Esophagus squamous epithelium (tissue), 4 donors: Measurements from ENCODE around the gene DUSP12.

ENCODE experiments used
- POLR2A ChIP-seq, 4 donors: fragments of 450-650 bp; IDR thresholded peaks; one replicate each; pipeline ENCODE4 v1.6.1; 2017; ENCODE audit warnings: antibody characterized with exemption in 4 of 4, mild to moderate bottlenecking in 4 of 4, moderate library complexity in 3 of 4
- TF ChIP-seq, protein P1 (sequence below), 6 experiments: fragments of 450-650 bp in 4 of 6; fragments of 200-600 bp in 2 of 6; sonication (generic) in 2 of 6; IDR thresholded peaks; one replicate each; pipeline ENCODE4 v1.5.1; 2016 to 2019; ENCODE audit warnings: antibody characterized with exemption in 6 of 6, mild to moderate bottlenecking in 4 of 6, moderate library complexity in 4 of 6

- TF ChIP-seq, protein P1, sequence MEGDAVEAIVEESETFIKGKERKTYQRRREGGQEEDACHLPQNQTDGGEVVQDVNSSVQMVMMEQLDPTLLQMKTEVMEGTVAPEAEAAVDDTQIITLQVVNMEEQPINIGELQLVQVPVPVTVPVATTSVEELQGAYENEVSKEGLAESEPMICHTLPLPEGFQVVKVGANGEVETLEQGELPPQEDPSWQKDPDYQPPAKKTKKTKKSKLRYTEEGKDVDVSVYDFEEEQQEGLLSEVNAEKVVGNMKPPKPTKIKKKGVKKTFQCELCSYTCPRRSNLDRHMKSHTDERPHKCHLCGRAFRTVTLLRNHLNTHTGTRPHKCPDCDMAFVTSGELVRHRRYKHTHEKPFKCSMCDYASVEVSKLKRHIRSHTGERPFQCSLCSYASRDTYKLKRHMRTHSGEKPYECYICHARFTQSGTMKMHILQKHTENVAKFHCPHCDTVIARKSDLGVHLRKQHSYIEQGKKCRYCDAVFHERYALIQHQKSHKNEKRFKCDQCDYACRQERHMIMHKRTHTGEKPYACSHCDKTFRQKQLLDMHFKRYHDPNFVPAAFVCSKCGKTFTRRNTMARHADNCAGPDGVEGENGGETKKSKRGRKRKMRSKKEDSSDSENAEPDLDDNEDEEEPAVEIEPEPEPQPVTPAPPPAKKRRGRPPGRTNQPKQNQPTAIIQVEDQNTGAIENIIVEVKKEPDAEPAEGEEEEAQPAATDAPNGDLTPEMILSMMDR (IDR thresholded peaks at IDR 0.05), result no peak
- no peak for TF ChIP-seq POLR2A (IDR thresholded peaks at IDR 0.05)
These were observed 42.5 kb downstream of the DUSP12 start for GRCh38 chr1:161791904-161792655.
